ENCODE data around the gene MRAP2. TPM values are rescaled to one million over a fixed set of nuclear protein-coding genes. Genes with fewer than 3 reads are reported as not detected.

Gene MRAP2
- total and polyA plus RNA-seq, 2 of the 13 experiments (the other 11 are each of a cell fraction or from before 2014, with no cell fraction given): 0.33 to 3.5 TPM

DNA sequence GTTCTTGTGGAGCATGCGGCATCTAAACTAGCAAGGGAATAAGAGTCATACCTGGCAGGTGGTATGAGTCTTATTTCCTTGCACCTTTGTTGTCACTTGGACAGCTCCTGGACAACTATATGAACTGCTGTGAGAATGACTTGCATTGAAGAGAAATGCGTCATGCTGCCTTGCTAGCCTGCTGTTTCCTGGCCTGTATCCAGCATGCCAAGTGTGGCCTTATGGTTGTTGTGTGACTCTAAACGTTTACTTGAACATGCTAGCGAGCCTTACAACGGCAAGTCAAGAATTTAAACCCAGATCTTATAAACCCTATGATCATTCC, 103.4 kb downstream of the MRAP2 start:
- ATAC-seq (no peak), DNase-seq (ENCODE audit: low spot score) (no peak), FAIRE-seq (no peak)
- H3K9me3 ChIP-seq (ENCODE audit: low read length): peaks cover 5% of the 10 kb centered on the region
- intact Hi-C loops (cut with micrococcal nuclease; ENCODE audit: unreplicated experiment): no loop called here
- BruUV-seq (replicated peaks): no TSS peak
- no peak overlapping the region for H3K4me3 ChIP-seq (replicated peaks in 1 of 3; ENCODE audit: insufficient read depth in 1 of 3, low read depth in 2 of 3, low read length in 3 of 3)
- no peaks in the 10 kb centered on the region for H3K79me2 ChIP-seq (ENCODE audit: insufficient read depth, low read length)
- TF ChIP-seq SP1 (IDR thresholded peaks at IDR 0.05) (no peak), SP1 (CRISPR knock-in tag; IDR thresholded peaks at IDR 0.05) (no peak), ZNF644 (CRISPR knock-in tag; IDR thresholded peaks at IDR 0.05; ENCODE audit: low read depth) (no peak), KLF15 (CRISPR knock-in tag; IDR thresholded peaks at IDR 0.05; ENCODE audit: borderline replicate concordance) (no peak), HMG20A (CRISPR knock-in tag; IDR thresholded peaks at IDR 0.05; ENCODE audit: borderline replicate concordance) (no peak), RXRA (CRISPR knock-in tag; IDR thresholded peaks at IDR 0.05) (no peak), ATF1 (CRISPR knock-in tag; IDR thresholded peaks at IDR 0.05) (no peak), JARID2 (CRISPR knock-in tag; IDR thresholded peaks at IDR 0.05; ENCODE audit: insufficient replicate concordance) (no peak), ZNF350 (CRISPR knock-in tag; IDR thresholded peaks at IDR 0.05; ENCODE audit: borderline replicate concordance, low read depth) (no peak)
- TF ChIP-seq, protein P1, sequence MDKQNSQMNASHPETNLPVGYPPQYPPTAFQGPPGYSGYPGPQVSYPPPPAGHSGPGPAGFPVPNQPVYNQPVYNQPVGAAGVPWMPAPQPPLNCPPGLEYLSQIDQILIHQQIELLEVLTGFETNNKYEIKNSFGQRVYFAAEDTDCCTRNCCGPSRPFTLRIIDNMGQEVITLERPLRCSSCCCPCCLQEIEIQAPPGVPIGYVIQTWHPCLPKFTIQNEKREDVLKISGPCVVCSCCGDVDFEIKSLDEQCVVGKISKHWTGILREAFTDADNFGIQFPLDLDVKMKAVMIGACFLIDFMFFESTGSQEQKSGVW (CRISPR knock-in tag; IDR thresholded peaks at IDR 0.05; ENCODE audit: borderline replicate concordance): no peak
- TF ChIP-seq, protein P2, sequence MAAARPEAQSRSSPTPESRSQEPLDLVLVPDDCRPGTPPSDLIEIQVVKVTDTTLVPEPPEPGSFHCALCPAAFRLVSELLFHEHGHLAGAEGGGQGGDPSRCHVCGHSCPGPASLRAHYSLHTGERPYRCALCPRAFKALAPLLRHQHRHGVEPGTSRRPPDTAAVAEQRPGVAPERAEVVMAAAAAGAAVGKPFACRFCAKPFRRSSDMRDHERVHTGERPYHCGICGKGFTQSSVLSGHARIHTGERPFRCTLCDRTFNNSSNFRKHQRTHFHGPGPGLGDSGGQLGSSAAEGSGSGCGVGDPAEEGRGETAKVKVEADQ (CRISPR knock-in tag; IDR thresholded peaks at IDR 0.05; ENCODE audit: borderline replicate concordance): no peak
- TF ChIP-seq, protein P3, sequence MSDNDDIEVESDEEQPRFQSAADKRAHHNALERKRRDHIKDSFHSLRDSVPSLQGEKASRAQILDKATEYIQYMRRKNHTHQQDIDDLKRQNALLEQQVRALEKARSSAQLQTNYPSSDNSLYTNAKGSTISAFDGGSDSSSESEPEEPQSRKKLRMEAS (IDR thresholded peaks at IDR 0.05): no peak
- TF ChIP-seq, protein P4, sequence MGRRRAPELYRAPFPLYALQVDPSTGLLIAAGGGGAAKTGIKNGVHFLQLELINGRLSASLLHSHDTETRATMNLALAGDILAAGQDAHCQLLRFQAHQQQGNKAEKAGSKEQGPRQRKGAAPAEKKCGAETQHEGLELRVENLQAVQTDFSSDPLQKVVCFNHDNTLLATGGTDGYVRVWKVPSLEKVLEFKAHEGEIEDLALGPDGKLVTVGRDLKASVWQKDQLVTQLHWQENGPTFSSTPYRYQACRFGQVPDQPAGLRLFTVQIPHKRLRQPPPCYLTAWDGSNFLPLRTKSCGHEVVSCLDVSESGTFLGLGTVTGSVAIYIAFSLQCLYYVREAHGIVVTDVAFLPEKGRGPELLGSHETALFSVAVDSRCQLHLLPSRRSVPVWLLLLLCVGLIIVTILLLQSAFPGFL (CRISPR knock-in tag; IDR thresholded peaks at IDR 0.05): no peak
- H3K9ac ChIP-seq (ENCODE audit: insufficient read depth, low read depth, low read length): no peak overlapping the region
- H3K4me1 ChIP-seq (ENCODE audit: insufficient read depth, low read length): peaks cover 13% of the 10 kb centered on the region; the same call in 1 of the 2 replicates
- in situ Hi-C loops (cut with HindIII; ENCODE audit: extremely low pct_ligation_motif_present, low pct_unique_long_range_greater_than_20kb): no loop called here
- H3K36me3 ChIP-seq (replicated peaks in 1 of 2; ENCODE audit: control insufficient read depth in 1 of 2, insufficient read depth in 2 of 2, low read length in 2 of 2): peaks cover 2 to 4% of the 10 kb centered on the region in 2 experiments; a peak in 1 of 5 replicates
- H3K4me2 ChIP-seq (ENCODE audit: low read depth, low read length): no peak overlapping the region
- ChIA-PET POLR2A (no interaction called here), CTCF (ENCODE audit: low intra/inter-chr PET ratio, low total read pairs) (no interaction called here)
- H4K20me1 ChIP-seq (ENCODE audit: insufficient read depth, low read length): no peaks in the 10 kb centered on the region
- 78% methylated on average over 5 of the region's 5 CpGs for WGBS (ENCODE audit: low lambda C conversion rate)
- H3K27me3 ChIP-seq (ENCODE audit: control insufficient read depth in 1 of 2, insufficient read depth in 2 of 2, low read length in 2 of 2): no peaks in the 10 kb centered on the region
- no peak overlapping the region for H3K27ac ChIP-seq (ENCODE audit: extremely low read length, insufficient read depth, low read length)
- no peak overlapping the region for H2AFZ ChIP-seq (ENCODE audit: low read length)
